Measurements from ENCODE around the gene MRAP. TPM values are rescaled to one million over a fixed set of nuclear protein-coding genes. Genes with fewer than 3 reads are reported as not detected.

MRAP gene
- total RNA-seq, 1 experiment from 2014 or later: not detected

GRCh38 chr21:32350981-32351380 lies 52.3 kb downstream of the MRAP start:
- Histone ChIP-seq H3K36me3 (ENCODE audit: control insufficient read depth in 1 of 2, insufficient read depth in 2 of 2, low read length in 2 of 2) (peaks cover 71 to 82% of the 10 kb centered on the region in 2 experiments), H4K20me1 (ENCODE audit: insufficient read depth) (no peaks in the 10 kb centered on the region), H3K9me2 (ENCODE audit: insufficient read depth) (no peaks in the 10 kb centered on the region), H3K27me3 (ENCODE audit: insufficient read depth, low read length) (no peaks in the 10 kb centered on the region), H3K27ac (ENCODE audit: low read depth, low read length) (no peak overlapping the region), H3K9ac (ENCODE audit: low read length) (no peak overlapping the region), H3K4me3 (replicated peaks in 1 of 2; ENCODE audit: low read depth in 1 of 2, low read length in 2 of 2) (no peak overlapping the region), H3K79me2 (ENCODE audit: insufficient read depth, low read length) (peaks cover 27% of the 10 kb centered on the region; the same call in 1 of the 2 replicates), H3K4me1 (ENCODE audit: control insufficient read depth in 1 of 2, insufficient read depth in 2 of 2, low read length in 2 of 2) (no peaks in the 10 kb centered on the region), H3K9me3 (ENCODE audit: control insufficient read depth in 1 of 2, insufficient read depth in 1 of 2, low read depth in 1 of 2, low read length in 2 of 2) (no peaks in the 10 kb centered on the region; a peak in 1 of 4 replicates), H2AFZ (ENCODE audit: low read depth, low read length, poor library complexity, severe bottlenecking) (no peak overlapping the region), H3K4me2 (ENCODE audit: low read length) (no peak overlapping the region)
- TF ChIP-seq JUND (IDR thresholded peaks at IDR 0.05): no peak
- TF ChIP-seq, protein P1, sequence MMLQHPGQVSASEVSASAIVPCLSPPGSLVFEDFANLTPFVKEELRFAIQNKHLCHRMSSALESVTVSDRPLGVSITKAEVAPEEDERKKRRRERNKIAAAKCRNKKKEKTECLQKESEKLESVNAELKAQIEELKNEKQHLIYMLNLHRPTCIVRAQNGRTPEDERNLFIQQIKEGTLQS (IDR thresholded peaks at IDR 0.05): no peak
- no peak for TF ChIP-seq SP1 (IDR thresholded peaks at IDR 0.05; ENCODE audit: low read depth)
- no peak for TF ChIP-seq REST (IDR thresholded peaks at IDR 0.05; ENCODE audit: low read depth)
- no peak for TF ChIP-seq MAX (IDR thresholded peaks at IDR 0.05)
- TF ChIP-seq ZFX (IDR thresholded peaks at IDR 0.05): no peak
- TF ChIP-seq ELF1 (IDR thresholded peaks at IDR 0.05; ENCODE audit: borderline replicate concordance, low read depth): no peak
- TF ChIP-seq SIN3A (IDR thresholded peaks at IDR 0.05; ENCODE audit: low read depth): no peak
- no peak for TF ChIP-seq TCF7L2 (IDR thresholded peaks at IDR 0.05; ENCODE audit: borderline replicate concordance, extremely low read depth, insufficient read depth, insufficient read length)
- no peak for TF ChIP-seq CTCF (IDR thresholded peaks at IDR 0.05 in 2 of 3, conservative IDR thresholded peaks at IDR 0.05 in 1 of 3; ENCODE audit: borderline replicate concordance in 1 of 3, insufficient read depth in 1 of 3, low read depth in 2 of 3, low read length in 2 of 3)
- ATAC-seq (no peak), DNase-seq (ENCODE audit: low read depth, low spot score) (no peak)
- no TSS peak for BruUV-seq (replicated peaks)
- CTCF ChIA-PET: no interaction called here
- POLR2A ChIA-PET: no interaction called here
- RAD21 ChIA-PET (ENCODE audit: low non-redundant PET in 1 of 2, low total read pairs in 2 of 2, uncharacterized antibody in 2 of 2, unreplicated experiment in 2 of 2): no interaction called here
- intact Hi-C loops (cut with micrococcal nuclease): no loop called here

Data from HCT116 (cell line).